ENCODE results near the gene FGD4.

FGD4 gene

DNA sequence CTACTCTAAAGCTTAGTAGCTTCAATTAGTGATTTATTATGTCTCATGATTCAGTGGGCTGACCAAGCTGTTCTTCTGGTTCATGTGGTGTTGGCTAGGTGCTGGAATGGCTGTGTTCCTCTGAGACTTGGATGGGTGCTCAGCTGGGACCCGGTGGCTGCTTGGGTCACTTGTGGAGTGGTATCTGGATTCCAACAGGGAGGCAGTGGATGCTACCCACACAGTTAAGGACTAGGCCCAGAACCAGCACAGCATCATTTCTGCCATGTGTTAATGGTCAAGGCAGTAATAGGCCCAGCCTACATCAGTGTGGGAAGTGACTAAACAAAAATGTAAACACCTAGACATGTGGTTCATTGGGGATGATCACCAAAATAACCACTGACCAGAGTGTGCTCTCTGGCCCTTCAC is 72.2 kb downstream of the FGD4 start:
- no peak for DNase-seq (ENCODE audit: low read depth)
- H3K4me3 ChIP-seq (ENCODE audit: low read depth, low read length) = no peak overlapping the region
- TF ChIP-seq, protein P1, sequence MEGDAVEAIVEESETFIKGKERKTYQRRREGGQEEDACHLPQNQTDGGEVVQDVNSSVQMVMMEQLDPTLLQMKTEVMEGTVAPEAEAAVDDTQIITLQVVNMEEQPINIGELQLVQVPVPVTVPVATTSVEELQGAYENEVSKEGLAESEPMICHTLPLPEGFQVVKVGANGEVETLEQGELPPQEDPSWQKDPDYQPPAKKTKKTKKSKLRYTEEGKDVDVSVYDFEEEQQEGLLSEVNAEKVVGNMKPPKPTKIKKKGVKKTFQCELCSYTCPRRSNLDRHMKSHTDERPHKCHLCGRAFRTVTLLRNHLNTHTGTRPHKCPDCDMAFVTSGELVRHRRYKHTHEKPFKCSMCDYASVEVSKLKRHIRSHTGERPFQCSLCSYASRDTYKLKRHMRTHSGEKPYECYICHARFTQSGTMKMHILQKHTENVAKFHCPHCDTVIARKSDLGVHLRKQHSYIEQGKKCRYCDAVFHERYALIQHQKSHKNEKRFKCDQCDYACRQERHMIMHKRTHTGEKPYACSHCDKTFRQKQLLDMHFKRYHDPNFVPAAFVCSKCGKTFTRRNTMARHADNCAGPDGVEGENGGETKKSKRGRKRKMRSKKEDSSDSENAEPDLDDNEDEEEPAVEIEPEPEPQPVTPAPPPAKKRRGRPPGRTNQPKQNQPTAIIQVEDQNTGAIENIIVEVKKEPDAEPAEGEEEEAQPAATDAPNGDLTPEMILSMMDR (IDR thresholded peaks at IDR 0.05; ENCODE audit: control insufficient read depth, extremely low read depth, insufficient read depth) = no peak

- no peak for DNase-seq (ENCODE audit: low read depth)
- TF ChIP-seq, protein P1 (IDR thresholded peaks at IDR 0.05; ENCODE audit: control insufficient read depth, extremely low read depth, insufficient read depth) = no peak
- no peak overlapping the region for H3K4me3 ChIP-seq (ENCODE audit: low read depth, low read length)
These were observed 76.4 kb downstream of the FGD4 start for GRCh38 chr12:32475724-32476123.

GRCh38 chr12:32476446-32476845 is 77.1 kb downstream of the FGD4 start:
- TF ChIP-seq, protein P1 (IDR thresholded peaks at IDR 0.05; ENCODE audit: control insufficient read depth, extremely low read depth, insufficient read depth) = no peak
- H3K4me3 ChIP-seq (ENCODE audit: low read depth, low read length) = no peak overlapping the region
- DNase-seq (ENCODE audit: low read depth) = no peak

- H3K4me3 ChIP-seq (ENCODE audit: low read depth, low read length) = no peak overlapping the region
- no peak for DNase-seq (ENCODE audit: low read depth)
- TF ChIP-seq, protein P1 (IDR thresholded peaks at IDR 0.05; ENCODE audit: control insufficient read depth, extremely low read depth, insufficient read depth) = no peak
These were observed 78.4 kb downstream of the FGD4 start for GRCh38 chr12:32477714-32478113.

GRCh38 chr12:32478166-32478565 is 78.8 kb downstream of the FGD4 start:
- H3K4me3 ChIP-seq (ENCODE audit: low read depth, low read length) = no peak overlapping the region
- DNase-seq (ENCODE audit: low read depth) = no peak
- TF ChIP-seq, protein P1 (IDR thresholded peaks at IDR 0.05; ENCODE audit: control insufficient read depth, extremely low read depth, insufficient read depth) = no peak

- H3K4me3 ChIP-seq (ENCODE audit: low read depth, low read length) = no peak overlapping the region
- DNase-seq (ENCODE audit: low read depth) = no peak
- TF ChIP-seq, protein P1 (IDR thresholded peaks at IDR 0.05; ENCODE audit: control insufficient read depth, extremely low read depth, insufficient read depth) = no peak
These were observed 79.7 kb downstream of the FGD4 start for GRCh38 chr12:32478858-32479725.

DNA sequence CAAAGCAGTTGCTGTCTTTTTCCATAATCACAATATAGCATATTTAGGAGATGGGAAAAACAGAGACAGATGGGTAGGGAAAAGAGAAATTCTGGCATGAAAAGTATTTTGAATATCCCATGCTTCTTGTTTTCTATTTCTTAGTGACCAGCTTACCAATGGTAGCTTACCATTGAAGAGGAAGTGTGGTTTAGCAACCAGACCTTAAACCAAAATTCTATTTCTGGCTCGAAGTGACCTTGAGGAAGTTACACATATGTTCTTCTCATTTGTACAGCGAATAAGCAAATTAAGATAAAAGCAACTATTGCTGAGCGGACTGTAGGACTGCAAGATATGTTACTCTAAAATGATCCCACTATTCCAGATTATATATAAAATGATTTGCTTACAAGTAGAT is 82.9 kb downstream of the FGD4 start:
- TF ChIP-seq, protein P1 (IDR thresholded peaks at IDR 0.05; ENCODE audit: control insufficient read depth, extremely low read depth, insufficient read depth) = no peak
- H3K4me3 ChIP-seq (ENCODE audit: low read depth, low read length) = no peak overlapping the region
- no peak for DNase-seq (ENCODE audit: low read depth)
